Activated T-cell treated with anti-CD3 and anti-CD28 coated beads, Interleukin-2, amount 50 U/mL, for 72 hours (primary cell): ENCODE data around the gene MYO3A. TPM values are rescaled to one million over a fixed set of nuclear protein-coding genes. Genes with fewer than 3 reads are reported as not detected.
A peak's percentile ranks its signal among the peaks of the same experiment; 100 is the strongest.

Source experiments
- ATAC-seq, 2 donors: fragments of 150-1000 bp; cut with Tn5 transposase; replicated peaks in 1 of 2; 2 replicates each; pipeline ENCODE4 v1.10.0; 2021; ENCODE audit warnings: moderate library complexity in 2 of 2, mild to moderate bottlenecking in 1 of 2
- DNase-seq, 2 donors: peaks; one replicate each; pipeline ENCODE4 v3.0.0; 2021 to 2022; ENCODE audit warnings: mixed read lengths in 1 of 2
- H3K27ac Mint-ChIP-seq: one replicate; pipeline ENCODE4 v1.8.0; 2022; ENCODE audit warnings: mild to moderate bottlenecking, moderate library complexity, mixed read lengths
- H3K27me3 Mint-ChIP-seq: one replicate; pipeline ENCODE4 v1.8.0; 2022; ENCODE audit warnings: low read depth, mixed read lengths
- H3K36me3 Mint-ChIP-seq, 2 donors: one replicate each; pipeline ENCODE4 v1.8.0; 2022; ENCODE audit warnings: mixed read lengths in 2 of 2, mild to moderate bottlenecking in 1 of 2; ENCODE audit not compliant: insufficient read depth in 2 of 2
- H3K4me1 Mint-ChIP-seq: one replicate; pipeline ENCODE4 v1.8.0; 2022; ENCODE audit warnings: low read depth, mixed read lengths
- H3K4me3 Mint-ChIP-seq, 2 donors: one replicate each; pipeline ENCODE4 v1.8.0; 2022; ENCODE audit warnings: mild to moderate bottlenecking in 2 of 2, mixed read lengths in 2 of 2, moderate library complexity in 2 of 2
- H3K9me3 Mint-ChIP-seq, 2 donors: one replicate each; pipeline ENCODE4 v1.8.0; 2022; ENCODE audit warnings: mixed read lengths in 2 of 2
- total RNA-seq, 2 donors: library from RNA; stranded (reverse); gene quantifications; one replicate each; pipeline ENCODE4 v1.2.3, GENCODE V29; 2022

Gene MYO3A, protein sequence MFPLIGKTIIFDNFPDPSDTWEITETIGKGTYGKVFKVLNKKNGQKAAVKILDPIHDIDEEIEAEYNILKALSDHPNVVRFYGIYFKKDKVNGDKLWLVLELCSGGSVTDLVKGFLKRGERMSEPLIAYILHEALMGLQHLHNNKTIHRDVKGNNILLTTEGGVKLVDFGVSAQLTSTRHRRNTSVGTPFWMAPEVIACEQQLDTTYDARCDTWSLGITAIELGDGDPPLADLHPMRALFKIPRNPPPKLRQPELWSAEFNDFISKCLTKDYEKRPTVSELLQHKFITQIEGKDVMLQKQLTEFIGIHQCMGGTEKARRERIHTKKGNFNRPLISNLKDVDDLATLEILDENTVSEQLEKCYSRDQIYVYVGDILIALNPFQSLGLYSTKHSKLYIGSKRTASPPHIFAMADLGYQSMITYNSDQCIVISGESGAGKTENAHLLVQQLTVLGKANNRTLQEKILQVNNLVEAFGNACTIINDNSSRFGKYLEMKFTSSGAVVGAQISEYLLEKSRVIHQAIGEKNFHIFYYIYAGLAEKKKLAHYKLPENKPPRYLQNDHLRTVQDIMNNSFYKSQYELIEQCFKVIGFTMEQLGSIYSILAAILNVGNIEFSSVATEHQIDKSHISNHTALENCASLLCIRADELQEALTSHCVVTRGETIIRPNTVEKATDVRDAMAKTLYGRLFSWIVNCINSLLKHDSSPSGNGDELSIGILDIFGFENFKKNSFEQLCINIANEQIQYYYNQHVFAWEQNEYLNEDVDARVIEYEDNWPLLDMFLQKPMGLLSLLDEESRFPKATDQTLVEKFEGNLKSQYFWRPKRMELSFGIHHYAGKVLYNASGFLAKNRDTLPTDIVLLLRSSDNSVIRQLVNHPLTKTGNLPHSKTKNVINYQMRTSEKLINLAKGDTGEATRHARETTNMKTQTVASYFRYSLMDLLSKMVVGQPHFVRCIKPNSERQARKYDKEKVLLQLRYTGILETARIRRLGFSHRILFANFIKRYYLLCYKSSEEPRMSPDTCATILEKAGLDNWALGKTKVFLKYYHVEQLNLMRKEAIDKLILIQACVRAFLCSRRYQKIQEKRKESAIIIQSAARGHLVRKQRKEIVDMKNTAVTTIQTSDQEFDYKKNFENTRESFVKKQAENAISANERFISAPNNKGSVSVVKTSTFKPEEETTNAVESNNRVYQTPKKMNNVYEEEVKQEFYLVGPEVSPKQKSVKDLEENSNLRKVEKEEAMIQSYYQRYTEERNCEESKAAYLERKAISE (N-terminal part only)
- total RNA-seq, result not detected

DNA sequence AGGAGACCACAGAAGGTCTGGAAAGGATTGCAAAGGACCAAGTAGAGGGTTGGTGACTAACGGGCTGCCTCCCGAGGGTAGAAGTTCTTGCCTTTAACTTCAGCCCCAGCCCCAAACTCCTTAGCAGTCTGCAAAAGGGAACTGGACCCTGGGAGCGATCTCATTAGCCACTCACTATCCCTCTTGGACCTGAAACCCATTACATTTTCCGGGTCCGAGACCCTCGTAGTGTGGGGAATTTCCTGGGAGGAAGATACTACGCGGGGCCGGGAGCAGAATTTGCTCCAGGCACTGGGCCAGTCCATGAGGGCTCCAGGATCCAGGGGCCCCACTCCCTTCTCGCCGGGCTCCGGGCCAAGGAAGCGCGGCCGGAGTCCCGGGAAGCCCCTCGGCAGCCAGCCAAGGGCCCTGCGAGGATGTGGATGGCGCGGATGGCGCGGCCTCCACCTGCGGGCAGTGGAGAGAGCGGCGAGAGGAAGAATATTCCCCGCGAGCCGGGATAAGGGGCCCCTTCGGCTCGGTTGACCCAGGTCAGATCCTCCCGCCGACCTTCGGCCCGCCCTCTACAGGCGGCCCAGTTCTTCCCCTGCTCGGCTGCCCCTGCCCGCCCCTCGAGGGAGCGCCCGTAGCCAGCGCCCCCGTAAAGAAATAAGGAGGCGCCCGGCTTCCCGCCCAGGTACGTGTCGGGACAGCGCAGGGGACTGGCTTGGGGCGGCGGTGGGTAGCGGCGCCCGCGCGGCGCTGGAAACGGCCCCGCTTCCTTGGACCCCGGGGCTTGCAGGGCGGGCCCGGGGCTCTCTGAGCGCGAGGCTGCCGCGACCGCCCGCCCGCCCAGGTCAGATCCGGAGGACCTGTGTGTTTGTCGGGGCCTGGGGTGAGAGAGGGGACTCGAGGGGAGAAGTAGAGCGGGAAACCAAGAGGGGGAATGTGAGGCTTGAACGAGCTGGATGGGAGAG is at the start of gene MYO3A:
Gene MYO3A (plus strand): TSS at position 577 of the 956 bp plus-strand sequence. CDS start 17,882 bp downstream, outside the sequence.
- H3K9me3 Mint-ChIP-seq, result no peaks in the 10 kb centered on the region
- H3K27ac Mint-ChIP-seq, result no peak within 1 kb of the TSS
- ATAC-seq, result peak; percentile 21 to 58
- H3K4me3 Mint-ChIP-seq, result peak within 1 kb of the TSS; percentile 85 to 94
- H3K4me1 Mint-ChIP-seq, result peaks cover 6% of the 10 kb centered on the region
- H3K36me3 Mint-ChIP-seq, result peaks cover 0 to 3% of the 10 kb centered on the region in 2 donors
- peak in 1 of 2 donors; percentile 2 for DNase-seq
- H3K27me3 Mint-ChIP-seq, result peaks cover 45% of the 10 kb centered on the region

- Mint-ChIP-seq H3K4me1 (no peaks in the 10 kb centered on the region), H3K4me3 (no peak overlapping the region), H3K27me3 (no peaks in the 10 kb centered on the region), H3K9me3 (no peaks in the 10 kb centered on the region), H3K27ac (no peak overlapping the region), H3K36me3 (no peaks in the 10 kb centered on the region)
- no peak for ATAC-seq
- DNase-seq, result no peak
Measured at GRCh38 chr10:25888627-25889026, 45.4 kb upstream of the MYO3A start.

DNA sequence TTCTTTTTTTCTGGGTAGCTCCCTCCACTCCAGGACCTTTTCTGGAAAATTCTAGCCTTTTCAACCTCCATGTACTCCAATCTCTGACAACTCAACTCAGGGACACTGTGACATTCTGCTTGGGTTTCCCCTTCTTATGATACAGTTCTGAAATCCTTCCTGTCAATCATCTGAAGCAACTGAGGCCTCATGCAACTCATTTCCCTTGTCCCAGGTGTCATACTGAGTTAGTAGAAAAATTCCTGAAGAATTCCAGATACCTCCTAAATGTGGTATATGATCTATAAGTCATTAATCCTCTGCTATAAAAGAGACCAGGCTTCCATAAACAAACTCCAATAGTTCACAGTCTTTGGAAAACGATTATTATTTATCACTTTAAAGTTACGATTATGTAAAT is 43.0 kb upstream of the MYO3A start:
- no peak overlapping the region for H3K27ac Mint-ChIP-seq
- ATAC-seq (no peak), DNase-seq (no peak)
- no peak overlapping the region for H3K4me3 Mint-ChIP-seq
- H3K4me1 Mint-ChIP-seq, result no peaks in the 10 kb centered on the region
- H3K27me3 Mint-ChIP-seq, result no peaks in the 10 kb centered on the region
- H3K9me3 Mint-ChIP-seq, result no peaks in the 10 kb centered on the region
- no peaks in the 10 kb centered on the region for H3K36me3 Mint-ChIP-seq

GRCh38 chr10:25895856-25896255 is 38.2 kb upstream of the MYO3A start:
- DNase-seq (no peak), ATAC-seq (no peak)
- Mint-ChIP-seq H3K4me1 (no peaks in the 10 kb centered on the region), H3K27ac (no peak overlapping the region), H3K36me3 (no peaks in the 10 kb centered on the region), H3K27me3 (no peaks in the 10 kb centered on the region), H3K4me3 (no peak overlapping the region), H3K9me3 (no peaks in the 10 kb centered on the region)

DNA sequence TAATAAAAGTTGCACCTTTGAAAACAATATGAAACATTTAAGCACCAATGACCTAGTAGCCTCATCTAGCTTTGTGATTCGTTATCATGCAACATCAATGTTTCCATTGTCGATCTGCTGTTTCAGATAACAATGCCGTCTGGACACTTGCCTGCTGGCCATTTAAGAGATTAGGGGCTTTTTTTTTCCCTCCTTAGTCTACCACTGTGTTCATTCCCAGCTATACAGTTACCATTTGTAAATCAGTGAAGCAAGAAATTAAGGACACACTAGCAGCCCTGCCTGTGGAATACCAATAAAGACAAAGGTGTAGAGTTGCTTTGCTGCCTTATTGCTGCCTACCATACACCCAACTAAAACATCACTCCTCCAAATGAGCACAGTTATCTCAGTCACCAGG is 37.6 kb upstream of the MYO3A start:
- H3K4me3 Mint-ChIP-seq, result no peak overlapping the region
- ATAC-seq, result no peak
- DNase-seq, result no peak
- no peak overlapping the region for H3K27ac Mint-ChIP-seq
- no peaks in the 10 kb centered on the region for H3K4me1 Mint-ChIP-seq
- H3K36me3 Mint-ChIP-seq, result no peaks in the 10 kb centered on the region
- H3K9me3 Mint-ChIP-seq, result no peaks in the 10 kb centered on the region
- H3K27me3 Mint-ChIP-seq, result peaks cover under 1% of the 10 kb centered on the region

GRCh38 chr10:25899304-25899703 is 34.7 kb upstream of the MYO3A start:
- no peak for ATAC-seq
- Mint-ChIP-seq H3K27ac (no peak overlapping the region), H3K36me3 (no peaks in the 10 kb centered on the region), H3K9me3 (peaks cover 0 to 2% of the 10 kb centered on the region in 2 donors), H3K4me1 (no peaks in the 10 kb centered on the region), H3K27me3 (peaks cover 10% of the 10 kb centered on the region), H3K4me3 (no peak overlapping the region)
- DNase-seq, result no peak

DNA sequence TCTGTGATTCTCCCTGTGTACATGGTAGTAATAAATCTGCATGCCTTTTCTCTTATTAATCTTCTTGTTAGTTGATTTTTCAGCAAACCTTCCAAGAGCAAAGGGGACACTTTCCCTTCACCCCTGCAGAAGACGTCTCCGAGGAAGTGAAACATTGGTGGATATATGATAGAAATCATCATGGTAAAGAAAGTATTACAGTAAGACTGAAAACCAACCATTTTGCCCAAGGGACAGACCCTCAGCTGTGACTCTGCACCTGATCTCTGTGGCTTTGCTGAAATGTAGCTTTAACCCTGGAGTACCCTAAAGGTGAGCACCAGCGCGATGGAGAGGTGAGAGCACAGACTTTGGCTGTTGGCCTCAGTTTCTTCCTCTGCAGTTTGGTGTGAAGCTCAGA is 32.8 kb upstream of the MYO3A start:
- Mint-ChIP-seq H3K36me3 (no peaks in the 10 kb centered on the region), H3K4me3 (no peak overlapping the region), H3K27me3 (peaks cover 10% of the 10 kb centered on the region), H3K4me1 (no peaks in the 10 kb centered on the region), H3K9me3 (peaks cover 0 to 2% of the 10 kb centered on the region in 2 donors), H3K27ac (no peak overlapping the region)
- DNase-seq (no peak), ATAC-seq (no peak)

- ATAC-seq, result no peak
- H3K9me3 Mint-ChIP-seq, result peaks cover 0 to 2% of the 10 kb centered on the region in 2 donors
- H3K4me1 Mint-ChIP-seq, result no peaks in the 10 kb centered on the region
- no peak for DNase-seq
- peaks cover 10% of the 10 kb centered on the region for H3K27me3 Mint-ChIP-seq
- H3K4me3 Mint-ChIP-seq, result no peak overlapping the region
- H3K27ac Mint-ChIP-seq, result no peak overlapping the region
- H3K36me3 Mint-ChIP-seq, result no peaks in the 10 kb centered on the region
Measured at GRCh38 chr10:25902002-25902401, 32.0 kb upstream of the MYO3A start.

GRCh38 chr10:25907261-25907660 is 26.8 kb upstream of the MYO3A start:
- ATAC-seq (no peak), DNase-seq (no peak)
- Mint-ChIP-seq H3K9me3 (peaks cover 0 to 5% of the 10 kb centered on the region in 2 donors), H3K36me3 (no peaks in the 10 kb centered on the region), H3K4me1 (no peaks in the 10 kb centered on the region), H3K4me3 (no peak overlapping the region), H3K27ac (no peak overlapping the region), H3K27me3 (peaks cover 1% of the 10 kb centered on the region)

GRCh38 chr10:25912866-25913265 is 21.2 kb upstream of the MYO3A start:
- Mint-ChIP-seq H3K9me3 (peaks cover 0 to 3% of the 10 kb centered on the region in 2 donors), H3K4me1 (no peaks in the 10 kb centered on the region), H3K36me3 (no peaks in the 10 kb centered on the region), H3K4me3 (no peak overlapping the region), H3K27me3 (no peaks in the 10 kb centered on the region), H3K27ac (no peak overlapping the region)
- no peak for DNase-seq
- no peak for ATAC-seq

DNA sequence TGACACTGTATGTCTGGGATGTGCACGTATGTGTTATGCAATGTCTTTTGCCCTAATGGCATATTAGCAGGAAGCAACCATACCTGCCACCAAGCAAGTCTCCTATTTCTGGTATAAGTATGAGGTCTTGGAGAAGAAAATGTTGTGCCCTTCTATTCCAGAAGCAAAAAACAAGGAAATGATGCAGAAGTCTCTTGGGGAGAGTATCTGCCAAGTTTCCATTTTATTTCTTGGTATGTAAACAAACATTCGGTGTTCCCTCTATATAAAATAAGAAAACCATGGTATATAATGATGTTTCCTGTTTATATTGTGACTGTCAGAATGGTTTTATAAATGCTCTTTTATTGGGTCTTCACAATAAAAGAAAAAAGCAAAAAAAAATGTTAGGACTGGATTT is 19.3 kb upstream of the MYO3A start:
- no peak for DNase-seq
- Mint-ChIP-seq H3K4me1 (no peaks in the 10 kb centered on the region), H3K27me3 (no peaks in the 10 kb centered on the region), H3K36me3 (no peaks in the 10 kb centered on the region), H3K4me3 (no peak overlapping the region), H3K27ac (no peak overlapping the region), H3K9me3 (no peaks in the 10 kb centered on the region)
- no peak for ATAC-seq

DNA sequence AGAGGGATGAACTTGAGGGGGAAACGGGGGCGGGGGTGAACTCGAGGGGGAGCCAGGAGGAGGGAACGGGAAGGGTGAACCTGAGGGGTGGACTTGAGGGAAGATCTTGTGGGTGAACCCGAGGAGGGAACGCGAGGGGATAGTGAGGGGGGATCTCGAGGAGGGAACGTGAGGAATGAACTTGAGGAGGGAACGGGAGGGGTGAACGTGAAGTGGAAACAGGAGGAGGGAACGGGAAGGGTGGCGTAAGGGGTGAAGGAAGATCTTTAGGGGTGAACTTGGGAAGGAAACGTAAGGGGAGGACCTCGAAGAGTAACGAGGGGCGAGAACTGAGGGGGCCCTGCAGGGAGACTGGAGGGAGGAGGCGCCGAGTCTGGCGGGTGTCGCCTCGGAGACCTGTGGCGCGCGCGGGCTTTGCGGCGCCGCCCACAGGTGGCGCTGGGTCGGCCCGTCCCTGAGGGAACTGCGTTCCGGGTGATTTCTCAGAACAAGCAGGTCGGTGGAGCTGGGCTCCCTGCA is 651 bp downstream of the MYO3A start:
- H3K27ac Mint-ChIP-seq, result no peak overlapping the region
- H3K4me1 Mint-ChIP-seq, result peaks cover 6% of the 10 kb centered on the region
- H3K4me3 Mint-ChIP-seq, result peak overlapping the region; percentile 85 to 94
- ATAC-seq (peak; percentile 69 to 75), DNase-seq (peak; percentile 37 to 44)
- H3K9me3 Mint-ChIP-seq, result no peaks in the 10 kb centered on the region
- H3K36me3 Mint-ChIP-seq, result peaks cover 0 to 3% of the 10 kb centered on the region in 2 donors
- H3K27me3 Mint-ChIP-seq, result peaks cover 45% of the 10 kb centered on the region
